Ishikawa (cell line): ENCODE measurements around the gene PRKCD.

Experiments
- CEBPB ChIP-seq: IDR thresholded peaks from 2 replicates; pipeline ENCODE4 v1.6.1; 2012
- CREB1 ChIP-seq: IDR thresholded peaks from 2 replicates; pipeline ENCODE4 v1.6.1; 2012; ENCODE audit warnings: low read depth
- EGR1 ChIP-seq: IDR thresholded peaks from 2 replicates; pipeline ENCODE4 v1.6.1; 2012
- EP300 ChIP-seq: IDR thresholded peaks from 2 replicates; pipeline ENCODE4 v1.6.1; 2012; ENCODE audit warnings: borderline replicate concordance
- FOXM1 ChIP-seq: IDR thresholded peaks from 2 replicates; pipeline ENCODE4 v1.6.1; 2012; ENCODE audit warnings: low read depth, borderline replicate concordance
- NFIC ChIP-seq: IDR thresholded peaks from 2 replicates; pipeline ENCODE4 v1.6.1; 2012
- RAD21 ChIP-seq: IDR thresholded peaks from 2 replicates; pipeline ENCODE4 v1.6.1; 2012; ENCODE audit warnings: low read depth
- TAF1 ChIP-seq: IDR thresholded peaks from 2 replicates; pipeline ENCODE4 v1.6.1; 2012; ENCODE audit warnings: low read depth, mild to moderate bottlenecking
- TCF12 ChIP-seq: IDR thresholded peaks from 2 replicates; pipeline ENCODE4 v1.6.1; 2012; ENCODE audit warnings: low read depth
- TEAD4 ChIP-seq: IDR thresholded peaks from 2 replicates; pipeline ENCODE4 v1.6.1; 2012
- YY1 ChIP-seq: IDR thresholded peaks from 2 replicates; pipeline ENCODE4 v1.6.1; 2012; ENCODE audit warnings: low read depth
- ZBTB7A ChIP-seq: IDR thresholded peaks from 2 replicates; pipeline ENCODE4 v1.6.1; 2012; ENCODE audit warnings: low read depth
- TF ChIP-seq, protein P1 (sequence below): IDR thresholded peaks from 2 replicates; pipeline ENCODE4 v1.6.1; 2012
- TF ChIP-seq, protein P2 (sequence below): IDR thresholded peaks from 2 replicates; pipeline ENCODE4 v1.6.1; 2012
- TF ChIP-seq, protein P3 (sequence below): IDR thresholded peaks from 2 replicates; pipeline ENCODE4 v1.6.1; 2012; ENCODE audit warnings: low read depth, mild to moderate bottlenecking

Gene PRKCD

DNA sequence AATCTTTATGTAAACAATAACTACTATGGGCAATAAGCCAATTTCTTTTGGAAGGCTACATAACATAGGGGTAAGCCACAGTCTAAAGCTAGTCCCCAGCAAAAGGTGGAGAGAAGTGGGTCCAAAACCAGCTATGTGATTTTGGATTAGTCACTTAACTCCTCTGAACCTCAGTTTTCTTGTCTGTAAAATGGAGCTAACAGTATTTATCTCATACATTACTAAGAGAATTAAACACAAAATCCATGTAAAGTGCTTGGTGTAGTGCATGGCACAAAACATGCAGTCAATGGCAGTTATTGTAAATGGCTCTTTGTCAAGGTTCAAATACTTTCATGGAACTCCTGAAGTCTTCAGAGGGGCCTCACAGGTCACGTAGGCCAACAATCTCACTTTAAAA, 44.1 kb upstream of the PRKCD start:
- TF ChIP-seq ZBTB7A, result no peak
- TF ChIP-seq, protein P1, sequence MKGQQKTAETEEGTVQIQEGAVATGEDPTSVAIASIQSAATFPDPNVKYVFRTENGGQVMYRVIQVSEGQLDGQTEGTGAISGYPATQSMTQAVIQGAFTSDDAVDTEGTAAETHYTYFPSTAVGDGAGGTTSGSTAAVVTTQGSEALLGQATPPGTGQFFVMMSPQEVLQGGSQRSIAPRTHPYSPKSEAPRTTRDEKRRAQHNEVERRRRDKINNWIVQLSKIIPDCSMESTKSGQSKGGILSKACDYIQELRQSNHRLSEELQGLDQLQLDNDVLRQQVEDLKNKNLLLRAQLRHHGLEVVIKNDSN, result no peak
- no peak for TF ChIP-seq TEAD4
- TF ChIP-seq RAD21, result no peak
- TF ChIP-seq EGR1, result no peak
- TF ChIP-seq NFIC, result no peak
- TF ChIP-seq FOXM1, result no peak
- TF ChIP-seq, protein P2, sequence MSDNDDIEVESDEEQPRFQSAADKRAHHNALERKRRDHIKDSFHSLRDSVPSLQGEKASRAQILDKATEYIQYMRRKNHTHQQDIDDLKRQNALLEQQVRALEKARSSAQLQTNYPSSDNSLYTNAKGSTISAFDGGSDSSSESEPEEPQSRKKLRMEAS, result no peak
- TF ChIP-seq CREB1, result no peak
- TF ChIP-seq YY1, result no peak
- no peak for TF ChIP-seq CEBPB
- TF ChIP-seq TAF1, result no peak
- TF ChIP-seq, protein P3, sequence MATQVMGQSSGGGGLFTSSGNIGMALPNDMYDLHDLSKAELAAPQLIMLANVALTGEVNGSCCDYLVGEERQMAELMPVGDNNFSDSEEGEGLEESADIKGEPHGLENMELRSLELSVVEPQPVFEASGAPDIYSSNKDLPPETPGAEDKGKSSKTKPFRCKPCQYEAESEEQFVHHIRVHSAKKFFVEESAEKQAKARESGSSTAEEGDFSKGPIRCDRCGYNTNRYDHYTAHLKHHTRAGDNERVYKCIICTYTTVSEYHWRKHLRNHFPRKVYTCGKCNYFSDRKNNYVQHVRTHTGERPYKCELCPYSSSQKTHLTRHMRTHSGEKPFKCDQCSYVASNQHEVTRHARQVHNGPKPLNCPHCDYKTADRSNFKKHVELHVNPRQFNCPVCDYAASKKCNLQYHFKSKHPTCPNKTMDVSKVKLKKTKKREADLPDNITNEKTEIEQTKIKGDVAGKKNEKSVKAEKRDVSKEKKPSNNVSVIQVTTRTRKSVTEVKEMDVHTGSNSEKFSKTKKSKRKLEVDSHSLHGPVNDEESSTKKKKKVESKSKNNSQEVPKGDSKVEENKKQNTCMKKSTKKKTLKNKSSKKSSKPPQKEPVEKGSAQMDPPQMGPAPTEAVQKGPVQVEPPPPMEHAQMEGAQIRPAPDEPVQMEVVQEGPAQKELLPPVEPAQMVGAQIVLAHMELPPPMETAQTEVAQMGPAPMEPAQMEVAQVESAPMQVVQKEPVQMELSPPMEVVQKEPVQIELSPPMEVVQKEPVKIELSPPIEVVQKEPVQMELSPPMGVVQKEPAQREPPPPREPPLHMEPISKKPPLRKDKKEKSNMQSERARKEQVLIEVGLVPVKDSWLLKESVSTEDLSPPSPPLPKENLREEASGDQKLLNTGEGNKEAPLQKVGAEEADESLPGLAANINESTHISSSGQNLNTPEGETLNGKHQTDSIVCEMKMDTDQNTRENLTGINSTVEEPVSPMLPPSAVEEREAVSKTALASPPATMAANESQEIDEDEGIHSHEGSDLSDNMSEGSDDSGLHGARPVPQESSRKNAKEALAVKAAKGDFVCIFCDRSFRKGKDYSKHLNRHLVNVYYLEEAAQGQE, result no peak
- TF ChIP-seq TCF12, result no peak
- TF ChIP-seq EP300, result no peak

DNA sequence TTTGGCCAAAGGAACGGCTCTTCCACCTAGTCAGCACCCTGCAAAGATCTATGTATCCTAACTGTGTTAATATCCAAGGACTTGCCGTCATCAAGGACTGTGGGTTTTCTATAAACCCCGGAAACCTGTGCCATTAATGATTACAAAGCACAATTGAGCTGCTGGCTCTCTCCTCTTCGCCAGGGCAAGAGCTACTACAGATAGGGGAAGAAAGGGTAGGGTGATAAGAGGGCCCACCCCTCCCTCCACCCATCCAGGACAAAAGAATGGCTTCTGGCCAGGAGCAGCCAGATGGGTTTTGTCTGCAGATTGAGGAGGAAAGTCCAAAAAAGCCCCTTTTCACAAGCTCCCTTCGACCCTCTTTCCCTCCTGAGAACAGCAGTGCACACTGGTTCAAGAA, 40.7 kb upstream of the PRKCD start:
- TF ChIP-seq TEAD4, result no peak
- TF ChIP-seq RAD21, result no peak
- TF ChIP-seq EGR1, result no peak
- no peak for TF ChIP-seq TAF1
- no peak for TF ChIP-seq FOXM1
- TF ChIP-seq EP300, result no peak
- TF ChIP-seq, protein P2, result no peak
- TF ChIP-seq YY1, result no peak
- TF ChIP-seq TCF12, result no peak
- no peak for TF ChIP-seq CEBPB
- no peak for TF ChIP-seq ZBTB7A
- TF ChIP-seq NFIC, result no peak

DNA sequence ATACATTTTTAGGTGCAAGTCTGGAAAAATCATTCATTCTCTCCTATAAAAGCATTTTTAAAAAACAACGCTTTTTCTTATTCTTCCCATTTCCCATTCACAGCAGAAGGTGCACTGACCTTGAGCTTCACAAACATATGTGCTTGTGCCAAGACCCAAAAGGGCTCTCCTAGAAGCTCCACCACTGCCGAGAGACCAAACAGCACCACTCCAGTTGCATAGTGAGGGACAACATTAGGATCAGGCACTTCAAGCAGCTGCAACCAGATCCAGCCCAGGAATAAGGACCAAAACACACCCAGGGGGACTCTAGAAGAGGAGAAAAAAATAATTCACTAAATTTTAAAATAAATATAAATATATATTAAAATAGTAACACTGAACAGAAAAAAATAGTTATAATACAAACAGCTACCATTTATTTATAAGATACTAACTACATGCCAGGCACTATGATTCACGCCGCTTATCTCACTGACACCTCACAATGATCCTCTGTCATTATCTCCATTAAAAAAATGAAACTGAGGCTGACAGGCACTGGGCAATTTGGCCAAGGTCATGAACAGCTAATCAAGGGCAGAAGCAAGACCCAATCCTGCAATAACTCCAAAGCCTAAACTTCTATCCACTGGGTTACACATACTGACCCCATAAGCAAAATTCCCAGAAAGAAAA, 38.6 kb upstream of the PRKCD start:
- TF ChIP-seq FOXM1, result no peak
- TF ChIP-seq RAD21, result no peak
- no peak for TF ChIP-seq CEBPB
- TF ChIP-seq, protein P2, result no peak
- TF ChIP-seq, protein P3, result no peak
- TF ChIP-seq NFIC, result no peak
- TF ChIP-seq ZBTB7A, result no peak
- TF ChIP-seq, protein P1, result no peak
- TF ChIP-seq YY1, result no peak
- no peak for TF ChIP-seq TCF12

DNA sequence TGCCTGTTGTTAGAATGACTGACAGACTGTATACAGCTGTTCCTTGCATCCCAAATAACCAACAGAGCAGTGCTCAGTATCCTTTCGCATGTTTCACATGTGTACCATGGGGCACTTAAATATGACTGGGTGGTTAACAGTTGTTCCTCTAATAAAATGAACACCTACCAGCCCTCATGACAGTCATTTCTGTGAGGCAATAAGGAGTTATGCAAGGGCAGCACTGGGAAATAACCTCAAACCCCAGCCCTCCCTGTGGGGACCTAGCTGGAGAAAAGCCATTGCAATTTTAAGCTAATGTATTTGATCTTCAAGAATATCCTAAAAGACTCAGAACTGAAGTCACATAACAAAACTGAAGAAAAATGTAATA, 38.1 kb upstream of the PRKCD start:
- no peak for TF ChIP-seq NFIC
- TF ChIP-seq, protein P2, result no peak
- no peak for TF ChIP-seq TAF1
- no peak for TF ChIP-seq EP300
- TF ChIP-seq CREB1, result no peak
- TF ChIP-seq ZBTB7A, result no peak
- TF ChIP-seq, protein P3, result no peak
- no peak for TF ChIP-seq RAD21
- TF ChIP-seq EGR1, result no peak
- no peak for TF ChIP-seq CEBPB
- no peak for TF ChIP-seq TCF12
